ENCODE data around the gene DISP3.

The DISP3 gene

DNA sequence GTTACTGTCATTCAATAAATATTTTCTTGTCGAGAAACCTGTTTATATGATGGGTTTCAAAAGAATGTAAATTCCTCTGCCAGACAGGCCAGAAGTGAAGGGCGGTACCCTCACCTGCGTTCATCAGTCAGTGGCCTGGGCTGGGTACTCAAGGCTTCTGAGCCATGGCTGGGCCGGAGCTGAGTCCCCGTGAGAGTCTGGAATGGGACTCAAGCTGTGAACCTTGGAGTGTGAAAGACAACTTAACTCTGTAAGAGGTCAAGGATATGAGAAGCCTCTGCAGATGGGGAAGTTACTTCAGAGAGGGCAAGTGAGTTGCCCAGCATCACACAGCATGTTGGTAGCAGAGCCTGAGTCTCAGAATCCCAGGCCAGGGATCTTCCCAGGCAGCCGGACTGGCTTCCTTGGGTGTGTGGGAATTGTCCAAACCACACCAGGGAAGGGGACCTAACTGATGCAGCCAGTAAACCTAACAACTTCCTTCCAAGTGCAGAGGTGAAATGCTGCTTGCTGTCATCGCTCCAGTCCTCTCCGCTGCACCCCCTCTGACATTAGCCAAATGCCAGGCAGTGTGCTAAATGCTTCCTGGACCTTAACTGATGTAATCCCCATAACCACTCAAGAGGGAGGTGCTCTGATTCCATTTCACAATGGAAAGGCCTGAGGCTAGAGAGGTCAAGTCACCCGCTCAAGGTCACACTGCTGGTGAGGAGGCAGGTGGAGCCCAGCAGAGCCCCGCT lies 4.8 kb downstream of the DISP3 start:
- in situ Hi-C loops (cut with MboI; ENCODE audit: low sequenced_read_pairs), result no loop called here

GRCh38 chr1:11484321-11484655 lies 5.3 kb downstream of the DISP3 start:
- in situ Hi-C loops (cut with MboI; ENCODE audit: low sequenced_read_pairs), result no loop called here

- in situ Hi-C loops (cut with MboI; ENCODE audit: low sequenced_read_pairs), result no loop called here
Measured at GRCh38 chr1:11485191-11485590, 6.2 kb downstream of the DISP3 start.

DNA sequence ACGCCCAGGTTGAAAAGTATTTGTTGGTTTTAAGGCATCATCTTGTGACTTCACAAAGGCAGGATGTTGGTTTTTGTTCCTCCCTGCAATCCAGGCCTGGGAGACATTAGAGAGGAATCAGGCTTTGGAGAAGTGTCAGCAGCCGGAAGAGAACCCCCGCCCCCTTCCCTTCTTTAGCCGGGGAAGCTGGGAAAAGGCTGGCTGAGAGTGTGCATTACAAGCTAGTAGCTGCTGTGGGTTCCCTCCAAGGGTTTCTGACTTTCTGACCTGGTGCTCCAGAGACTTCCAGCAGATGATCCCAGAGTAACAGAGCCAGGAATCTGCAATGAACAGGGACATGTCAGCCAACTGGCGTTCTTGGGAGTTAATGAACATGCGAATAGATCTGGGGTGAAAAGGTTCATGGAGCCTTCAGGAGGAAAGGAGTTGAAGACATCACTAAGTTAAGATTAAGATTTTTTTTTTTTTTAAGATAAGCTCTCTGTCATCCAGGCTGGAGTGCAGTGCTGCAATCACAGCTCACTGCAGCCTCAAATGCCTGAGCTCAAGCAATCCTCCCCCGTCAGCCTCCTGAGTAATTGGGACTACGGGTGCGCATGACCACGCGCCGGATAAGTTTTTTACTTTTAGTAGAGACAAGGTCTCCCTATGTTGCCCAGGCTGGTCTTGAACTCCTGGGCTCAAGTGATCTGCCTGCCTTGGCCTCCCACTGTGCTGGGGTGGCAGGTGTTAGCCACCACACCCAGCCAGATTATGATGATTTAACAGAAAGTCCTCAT lies 7.5 kb downstream of the DISP3 start:
- in situ Hi-C loops (cut with MboI; ENCODE audit: low sequenced_read_pairs), result no loop called here

GRCh38 chr1:11487196-11487751 lies 8.3 kb downstream of the DISP3 start:
- in situ Hi-C loops (cut with MboI; ENCODE audit: low sequenced_read_pairs), result no loop called here

DNA sequence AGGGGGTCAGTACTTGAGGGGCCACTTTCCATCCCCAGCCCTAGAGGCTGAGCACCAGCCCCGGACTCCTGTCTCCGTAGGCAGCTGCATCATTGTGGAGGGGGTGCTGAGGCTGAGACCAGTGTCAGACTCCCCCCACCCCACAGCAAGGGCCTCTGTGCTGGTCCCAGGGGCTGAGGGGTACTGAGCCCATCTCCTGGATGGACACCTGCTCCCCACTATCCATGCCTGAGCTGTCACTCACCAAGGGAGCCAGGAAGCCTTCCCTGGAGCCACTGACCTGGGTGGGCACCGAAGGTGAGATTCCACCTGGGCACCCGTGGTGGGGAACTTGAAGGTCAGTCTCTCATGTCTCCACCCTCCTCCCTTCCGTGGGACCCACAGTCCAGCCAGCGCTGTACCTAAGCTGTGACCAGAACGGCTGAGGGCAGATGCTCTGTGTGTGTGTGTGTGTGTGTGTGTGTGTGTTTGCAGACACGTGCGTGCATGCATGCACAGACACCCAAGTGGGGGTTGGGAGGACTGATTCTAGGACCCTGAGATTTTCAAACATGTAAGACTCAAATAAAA lies 9.3 kb downstream of the DISP3 start:
- in situ Hi-C loops (cut with MboI; ENCODE audit: low sequenced_read_pairs), result no loop called here

DNA sequence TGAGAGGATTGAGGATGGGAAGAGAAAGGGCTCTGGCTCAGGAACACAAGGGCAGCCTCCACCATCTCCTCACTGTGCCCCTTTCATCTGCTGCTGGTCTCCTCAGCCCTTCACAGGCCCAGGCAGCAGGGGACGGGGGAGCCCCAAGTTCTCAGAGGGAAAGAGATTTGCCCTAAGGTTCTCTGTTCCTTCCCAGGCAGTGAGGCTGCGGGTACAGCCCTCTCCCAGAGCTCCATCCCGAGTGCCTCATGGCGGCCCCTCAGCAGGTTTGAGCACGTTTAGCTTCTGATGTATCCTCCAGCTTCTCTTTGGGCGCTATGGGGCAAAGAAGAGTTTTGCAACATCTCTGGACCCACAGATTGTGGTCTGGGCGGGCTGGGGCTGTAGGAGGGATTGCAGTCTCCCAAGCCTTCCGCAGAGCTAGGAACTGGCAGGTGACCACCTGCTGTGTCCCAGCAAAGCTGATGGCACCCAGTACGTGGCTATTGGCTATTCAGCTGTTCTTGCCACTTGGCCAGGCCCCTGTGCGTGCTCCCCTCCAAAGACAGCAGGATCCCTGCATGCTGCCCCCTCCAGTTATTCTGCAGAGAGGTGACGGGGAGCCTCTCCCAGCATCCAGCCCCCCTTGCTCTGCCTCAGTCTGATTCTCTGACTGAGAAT lies 10.1 kb downstream of the DISP3 start:
- in situ Hi-C loops (cut with MboI; ENCODE audit: low sequenced_read_pairs), result no loop called here

DNA sequence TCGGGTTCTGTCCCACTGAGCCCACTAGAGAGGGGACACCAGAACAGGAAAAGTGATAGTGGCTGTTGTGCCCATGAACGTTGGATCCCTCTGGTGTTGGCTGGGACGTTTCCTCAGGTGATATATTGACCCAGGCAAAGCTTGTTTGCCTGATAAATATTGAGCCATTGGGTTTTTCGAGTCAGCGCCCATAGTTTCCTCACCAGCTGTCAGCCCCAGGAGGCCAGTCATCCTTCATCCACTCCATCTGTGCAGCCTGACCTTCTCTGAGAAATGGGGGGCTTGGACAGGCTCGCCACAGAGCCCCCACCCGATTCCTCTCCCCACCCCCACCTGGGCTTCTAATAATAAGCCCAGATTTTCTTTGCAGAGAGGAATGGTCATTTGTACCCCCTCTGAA lies 13.3 kb downstream of the DISP3 start:
- in situ Hi-C loops (cut with MboI; ENCODE audit: low sequenced_read_pairs), result no loop called here

- in situ Hi-C loops (cut with MboI; ENCODE audit: low sequenced_read_pairs), result no loop called here
Measured at GRCh38 chr1:11493972-11494655, 15.2 kb downstream of the DISP3 start.

DNA sequence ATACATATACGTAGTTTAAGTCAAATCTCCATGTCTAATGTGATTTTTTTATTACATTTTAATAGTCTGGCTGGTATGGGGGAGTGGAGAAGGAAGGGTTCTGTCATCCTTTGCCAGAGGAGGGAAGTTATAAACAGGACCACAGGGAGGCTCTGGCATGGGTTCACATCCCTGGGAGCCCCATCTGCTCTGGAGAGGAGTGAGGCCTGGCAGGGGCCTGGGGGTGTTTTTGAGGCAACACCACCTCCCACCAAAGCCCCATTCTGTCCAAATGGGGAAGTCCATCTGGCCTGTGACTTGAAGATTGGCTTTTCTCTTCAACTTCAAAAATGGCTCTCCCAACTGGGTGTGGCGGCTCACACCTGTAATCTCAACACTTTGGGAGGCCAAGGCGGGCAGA lies 15.8 kb downstream of the DISP3 start:
- in situ Hi-C loops (cut with MboI; ENCODE audit: low sequenced_read_pairs), result no loop called here

GRCh38 chr1:11495579-11495978 lies 16.6 kb downstream of the DISP3 start:
- in situ Hi-C loops (cut with MboI; ENCODE audit: low sequenced_read_pairs), result no loop called here

DNA sequence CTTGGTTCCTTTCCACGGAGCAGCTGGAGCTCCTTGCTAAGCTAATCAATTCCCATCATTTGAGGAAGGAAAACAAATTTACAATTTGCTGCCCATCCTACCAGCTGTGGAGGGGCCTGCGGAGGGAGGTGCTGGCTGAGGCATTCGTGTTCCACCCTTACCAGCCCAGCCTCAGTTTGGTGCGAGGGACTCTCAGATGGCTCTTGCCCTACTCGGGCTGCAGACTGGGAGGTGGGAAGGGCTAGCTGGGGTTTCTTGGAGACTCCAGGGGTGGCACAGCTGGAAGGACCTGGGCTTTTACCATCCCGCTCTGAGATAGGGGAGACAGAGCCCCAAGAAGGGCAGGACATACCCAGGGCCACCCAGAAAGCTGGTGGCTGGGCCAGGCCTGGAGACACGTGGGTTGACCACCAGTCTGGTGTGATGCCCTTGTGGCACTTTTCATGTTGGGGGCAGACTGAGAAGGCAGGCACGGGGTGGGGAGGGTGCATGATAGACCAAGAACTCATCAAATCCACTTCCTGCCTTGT lies 17.7 kb downstream of the DISP3 start:
- in situ Hi-C loops (cut with MboI; ENCODE audit: low sequenced_read_pairs), result no loop called here

GRCh38 chr1:11498956-11499594 lies 20.1 kb downstream of the DISP3 start:
- in situ Hi-C loops (cut with MboI; ENCODE audit: low sequenced_read_pairs), result no loop called here

DNA sequence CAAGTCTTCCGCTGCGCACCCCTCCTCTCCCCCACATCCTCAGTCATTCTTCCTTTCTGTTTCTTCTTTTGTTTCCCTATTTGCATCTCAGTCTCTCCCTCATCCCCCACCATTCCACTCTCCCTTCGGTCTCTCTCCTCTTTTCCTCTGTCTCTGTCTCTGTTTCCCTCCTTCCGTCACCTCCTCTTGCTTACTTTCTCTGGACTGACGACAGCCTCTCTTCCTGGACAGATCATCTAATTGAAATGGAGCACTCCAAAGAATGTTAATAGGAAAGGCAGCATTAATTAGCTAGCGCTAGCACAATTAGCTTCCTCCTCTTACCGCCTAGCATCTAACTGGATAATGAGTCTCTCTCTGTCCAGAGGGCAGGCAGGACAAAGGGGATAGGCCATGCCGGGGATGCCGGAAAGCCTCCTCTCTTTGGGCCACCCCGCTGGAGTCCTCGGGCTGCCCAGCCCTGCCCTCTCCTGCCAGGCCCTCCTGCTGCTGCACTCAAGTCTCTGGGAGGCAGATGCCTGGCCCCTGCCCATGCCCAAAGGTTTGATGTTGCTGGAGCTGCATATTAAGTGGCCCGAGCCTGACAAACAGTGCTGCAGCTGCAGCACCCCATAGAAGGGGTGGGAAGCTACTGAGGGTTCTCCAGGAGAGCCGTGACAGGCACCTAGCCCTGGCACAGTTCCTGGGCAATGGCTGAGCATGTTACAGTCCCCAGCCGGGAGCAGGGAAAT lies 20.8 kb downstream of the DISP3 start:
- in situ Hi-C loops (cut with MboI; ENCODE audit: low sequenced_read_pairs), result no loop called here

- in situ Hi-C loops (cut with MboI; ENCODE audit: low sequenced_read_pairs), result no loop called here
Measured at GRCh38 chr1:11500881-11501280, 21.9 kb downstream of the DISP3 start.

GRCh38 chr1:11501491-11501897 lies 22.5 kb downstream of the DISP3 start:
- in situ Hi-C loops (cut with MboI; ENCODE audit: low sequenced_read_pairs), result no loop called here

- in situ Hi-C loops (cut with MboI; ENCODE audit: low sequenced_read_pairs), result no loop called here
Measured at GRCh38 chr1:11501906-11502485, 23.0 kb downstream of the DISP3 start.

DNA sequence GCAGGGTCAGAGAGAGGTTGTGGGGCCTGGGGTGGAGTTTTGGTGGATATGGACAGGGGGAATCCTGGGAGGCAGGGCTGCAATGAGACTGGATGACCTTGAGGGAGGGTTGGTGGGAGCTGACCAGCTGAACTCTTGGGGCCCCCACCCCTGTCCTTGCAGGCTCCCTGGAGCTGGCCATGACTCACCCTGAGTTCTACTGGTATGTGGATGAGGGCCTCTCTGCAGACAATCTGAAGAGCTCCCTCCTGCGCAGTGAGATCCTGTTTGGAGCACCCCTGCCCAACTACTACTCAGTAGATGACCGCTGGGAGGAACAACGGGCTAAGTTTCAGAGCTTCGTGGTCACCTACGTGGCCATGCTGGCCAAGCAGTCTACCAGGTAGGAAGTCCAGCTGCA lies 23.6 kb downstream of the DISP3 start:
- in situ Hi-C loops (cut with MboI; ENCODE audit: low sequenced_read_pairs), result no loop called here

- in situ Hi-C loops (cut with MboI; ENCODE audit: low sequenced_read_pairs), result no loop called here
Measured at GRCh38 chr1:11504599-11504998, 25.6 kb downstream of the DISP3 start.
